NCI-H526 treated with DMSO at 0.1 percent for 48 hours (cell line): ENCODE data around the gene RUNX2.

Experiments
- DNase-seq: peaks from one replicate; lab custom pipeline; 2025; lab: John Stamatoyannopoulos, UW

The RUNX2 gene

GRCh38 chr6:45619994-45620471 lies 291.9 kb downstream of the RUNX2 start:
- DNase-seq: no peak

GRCh38 chr6:45624228-45624627 lies 296.1 kb downstream of the RUNX2 start:
- DNase-seq: no peak

- no peak for DNase-seq
Measured at GRCh38 chr6:45625191-45625664, 297.1 kb downstream of the RUNX2 start.

- DNase-seq: no peak
Measured at GRCh38 chr6:45626087-45626891, 298.2 kb downstream of the RUNX2 start.

- DNase-seq: no peak
Measured at GRCh38 chr6:45630314-45630713, 302.2 kb downstream of the RUNX2 start.

DNA sequence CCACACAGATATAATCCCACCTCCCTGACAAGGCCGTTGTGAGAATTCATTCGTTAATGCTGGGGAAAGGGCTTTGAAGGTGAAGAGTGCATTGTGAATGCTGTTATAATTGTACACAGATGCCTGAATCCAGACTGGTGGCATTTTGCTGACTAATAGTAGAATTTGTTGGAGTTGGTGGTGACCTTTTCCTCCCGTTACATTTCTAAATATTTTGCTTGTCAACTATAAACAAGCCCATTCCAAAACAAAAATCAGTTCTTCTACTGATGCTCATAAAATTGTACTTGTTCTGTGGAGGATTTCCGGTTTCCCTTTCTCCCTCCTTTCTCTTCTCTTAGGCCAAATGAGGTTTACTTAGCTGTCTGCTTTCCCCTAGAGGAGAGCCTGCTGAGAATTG lies 302.7 kb downstream of the RUNX2 start:
- DNase-seq: no peak

GRCh38 chr6:45631396-45631795 lies 303.3 kb downstream of the RUNX2 start:
- no peak for DNase-seq

- no peak for DNase-seq
Measured at GRCh38 chr6:45633272-45633908, 305.3 kb downstream of the RUNX2 start.

DNA sequence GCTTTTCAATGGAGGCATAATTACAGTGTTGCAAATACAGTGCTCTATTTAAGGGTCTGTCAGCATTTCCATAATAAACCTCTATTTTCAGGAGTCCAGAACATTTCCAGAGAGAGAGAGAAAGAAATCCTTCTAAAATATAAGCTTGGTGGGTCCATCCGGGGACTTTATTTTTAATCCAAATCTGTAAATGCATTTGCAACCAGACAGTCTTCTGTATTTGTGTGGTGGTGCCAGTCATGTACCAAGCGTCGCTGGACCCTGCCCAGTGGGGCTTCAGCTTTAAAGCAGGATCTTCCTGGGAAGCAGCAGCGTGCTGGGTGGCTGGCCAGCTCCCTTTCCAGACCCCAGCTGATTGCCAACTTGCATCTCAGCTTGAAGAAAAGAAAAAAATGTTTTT lies 306.1 kb downstream of the RUNX2 start:
- DNase-seq: no peak

DNA sequence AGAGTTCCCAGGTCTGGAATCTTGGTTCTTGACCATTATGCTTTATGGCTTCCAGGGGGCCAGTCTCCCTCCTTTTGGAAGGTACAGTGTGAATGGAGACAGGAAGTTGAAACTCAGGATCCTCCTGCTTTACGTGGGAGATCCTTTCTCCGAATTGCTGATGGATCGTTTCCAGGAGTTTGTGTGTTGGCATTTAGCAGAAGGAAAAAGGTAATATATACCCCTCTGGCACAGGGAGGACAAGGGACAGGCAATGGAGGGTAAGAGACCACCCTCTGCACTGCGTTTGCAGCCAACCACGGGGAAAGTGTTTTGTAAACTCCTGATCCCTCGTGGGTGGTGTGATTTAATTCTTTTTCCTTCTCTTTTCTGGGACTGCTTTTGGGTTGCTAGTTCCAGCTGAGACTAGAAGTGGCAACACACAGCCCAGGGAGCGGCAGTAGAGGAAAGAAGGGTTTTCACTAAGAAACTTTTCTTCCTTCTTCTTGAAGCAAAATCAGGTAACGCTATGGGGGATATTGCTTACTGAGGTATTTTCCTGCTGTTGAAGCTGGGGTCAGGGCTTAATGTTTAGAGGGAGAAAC lies 307.2 kb downstream of the RUNX2 start:
- no peak for DNase-seq

DNA sequence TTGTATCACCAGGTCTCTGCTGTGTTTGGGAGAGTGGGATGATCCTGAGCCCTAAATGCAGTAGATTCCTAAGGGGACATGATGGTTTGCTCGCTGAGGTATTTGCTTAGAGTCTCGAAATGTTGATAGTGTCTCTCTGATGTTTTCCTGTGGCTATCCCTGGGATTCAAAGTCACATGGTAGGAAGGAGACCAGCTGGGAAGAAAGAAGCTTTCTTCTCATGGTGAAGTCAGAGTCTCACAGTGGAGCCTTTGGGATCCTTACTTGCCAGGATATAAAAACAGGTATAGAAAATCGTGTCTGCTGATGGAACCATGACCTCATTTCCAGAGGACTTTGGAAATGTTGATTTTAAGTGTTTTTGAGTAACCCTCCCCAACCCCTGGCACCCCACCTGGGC lies 308.9 kb downstream of the RUNX2 start:
- DNase-seq: no peak

DNA sequence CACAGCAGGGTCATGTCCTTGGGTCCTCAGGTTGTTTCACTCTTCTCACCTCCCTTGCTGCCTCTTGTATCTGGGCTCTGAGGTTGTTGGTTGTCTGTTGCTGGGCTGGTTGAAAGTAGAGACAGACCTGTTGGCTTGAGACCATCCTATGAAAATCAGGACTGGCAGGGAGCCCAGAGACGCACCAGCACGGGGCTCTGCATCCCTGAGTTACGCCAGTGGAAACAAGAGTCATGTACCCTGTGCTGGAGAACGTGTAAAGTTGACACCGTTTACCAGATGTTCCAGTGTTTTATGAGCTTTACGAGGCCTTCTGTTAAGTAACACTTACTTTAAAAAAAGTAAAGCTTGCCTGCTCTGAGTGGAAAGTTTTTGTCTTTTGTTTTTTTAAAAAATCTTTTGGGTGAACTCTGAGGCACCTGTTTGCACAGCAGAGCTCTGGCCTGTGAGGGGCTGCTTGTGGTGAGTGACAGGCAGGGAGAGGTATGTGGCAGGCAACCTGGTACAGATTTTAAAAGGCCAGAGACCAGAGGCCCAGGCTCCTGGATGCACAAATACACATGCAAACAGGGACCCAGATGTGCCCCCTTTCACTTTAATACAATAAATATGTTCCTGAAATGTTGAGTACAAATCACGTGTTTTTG lies 309.6 kb downstream of the RUNX2 start:
- DNase-seq: no peak

GRCh38 chr6:45640081-45640491 lies 312.0 kb downstream of the RUNX2 start:
- DNase-seq: no peak

DNA sequence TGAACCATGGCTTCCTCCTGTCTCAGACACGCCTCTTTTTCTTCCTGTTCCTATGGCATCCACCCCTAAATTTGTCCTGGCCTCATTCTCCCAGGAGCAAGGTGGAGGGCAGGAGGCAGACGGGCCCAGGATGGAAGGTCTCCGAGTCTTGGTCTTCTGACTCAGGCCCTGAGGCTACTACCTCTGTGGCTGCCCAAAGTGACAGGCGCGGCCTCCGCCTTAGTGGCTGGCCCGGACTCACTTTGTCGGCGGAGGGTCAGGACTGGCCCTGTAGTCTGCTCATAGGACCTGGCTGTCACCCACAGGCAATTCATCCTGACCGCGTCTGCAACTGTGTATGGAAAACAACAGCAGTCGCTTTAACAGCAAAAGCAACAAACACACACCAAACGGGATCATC lies 312.7 kb downstream of the RUNX2 start:
- DNase-seq: no peak

DNA sequence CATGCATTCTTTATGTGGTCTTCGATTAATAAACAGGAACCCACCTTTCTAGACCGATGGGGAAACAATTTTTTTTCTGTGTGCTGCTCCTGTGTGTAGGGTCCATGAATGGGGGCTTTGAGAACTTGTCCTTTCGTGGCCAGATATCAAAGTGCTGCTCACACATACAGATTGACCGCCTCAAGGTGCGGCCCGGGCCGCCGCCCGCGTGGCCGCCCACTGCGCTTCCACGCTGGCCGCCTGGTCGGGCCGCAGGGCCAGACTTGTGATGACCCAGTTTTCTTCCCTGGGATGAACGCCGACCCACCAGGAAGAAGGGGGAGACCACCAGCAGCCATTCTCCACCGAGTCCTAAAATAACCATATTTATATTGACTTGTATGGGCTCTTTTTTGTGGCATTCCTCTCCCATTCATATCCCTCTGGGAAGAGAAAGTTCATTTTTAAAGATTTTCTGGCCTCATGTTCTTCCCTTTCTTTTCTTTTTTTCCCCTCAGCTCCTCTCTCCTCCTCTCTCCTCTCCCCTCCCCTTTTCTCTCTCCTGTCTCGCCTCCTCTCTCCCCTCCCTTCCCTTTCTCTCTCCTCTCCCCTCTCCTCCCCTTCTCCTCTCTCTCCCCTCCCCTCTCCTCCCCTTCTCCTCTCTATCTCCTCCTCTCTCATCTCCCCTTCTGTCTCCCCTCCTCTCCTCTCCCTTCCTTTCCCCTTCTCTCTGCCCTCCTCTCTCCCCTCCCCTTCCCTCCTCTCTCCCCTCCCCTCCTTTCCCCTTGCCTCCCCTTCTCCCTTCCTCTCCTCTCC lies 314.4 kb downstream of the RUNX2 start:
- no peak for DNase-seq

DNA sequence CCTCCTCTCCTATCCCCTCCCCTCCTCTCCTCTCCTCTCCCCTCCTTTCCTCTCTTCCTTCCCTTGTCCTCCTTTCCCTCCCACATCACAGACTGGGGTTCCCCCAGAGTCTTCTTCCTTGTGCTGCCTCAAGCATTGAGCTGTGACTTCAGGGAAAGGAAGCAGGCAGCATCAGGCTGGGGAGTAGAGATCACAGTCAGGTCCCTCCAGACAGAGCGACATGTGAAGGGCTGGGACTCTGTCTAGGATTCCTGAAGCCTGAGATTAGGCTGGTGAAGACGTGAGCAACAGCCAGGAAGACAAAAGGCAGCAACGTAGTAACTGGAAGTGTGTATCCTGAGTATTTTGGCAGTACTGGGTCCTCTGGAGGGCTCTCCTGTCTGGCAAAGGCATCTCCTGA lies 315.0 kb downstream of the RUNX2 start:
- DNase-seq: no peak

GRCh38 chr6:45644720-45645119 lies 316.6 kb downstream of the RUNX2 start:
- no peak for DNase-seq

GRCh38 chr6:45645302-45645701 lies 317.2 kb downstream of the RUNX2 start:
- no peak for DNase-seq

DNA sequence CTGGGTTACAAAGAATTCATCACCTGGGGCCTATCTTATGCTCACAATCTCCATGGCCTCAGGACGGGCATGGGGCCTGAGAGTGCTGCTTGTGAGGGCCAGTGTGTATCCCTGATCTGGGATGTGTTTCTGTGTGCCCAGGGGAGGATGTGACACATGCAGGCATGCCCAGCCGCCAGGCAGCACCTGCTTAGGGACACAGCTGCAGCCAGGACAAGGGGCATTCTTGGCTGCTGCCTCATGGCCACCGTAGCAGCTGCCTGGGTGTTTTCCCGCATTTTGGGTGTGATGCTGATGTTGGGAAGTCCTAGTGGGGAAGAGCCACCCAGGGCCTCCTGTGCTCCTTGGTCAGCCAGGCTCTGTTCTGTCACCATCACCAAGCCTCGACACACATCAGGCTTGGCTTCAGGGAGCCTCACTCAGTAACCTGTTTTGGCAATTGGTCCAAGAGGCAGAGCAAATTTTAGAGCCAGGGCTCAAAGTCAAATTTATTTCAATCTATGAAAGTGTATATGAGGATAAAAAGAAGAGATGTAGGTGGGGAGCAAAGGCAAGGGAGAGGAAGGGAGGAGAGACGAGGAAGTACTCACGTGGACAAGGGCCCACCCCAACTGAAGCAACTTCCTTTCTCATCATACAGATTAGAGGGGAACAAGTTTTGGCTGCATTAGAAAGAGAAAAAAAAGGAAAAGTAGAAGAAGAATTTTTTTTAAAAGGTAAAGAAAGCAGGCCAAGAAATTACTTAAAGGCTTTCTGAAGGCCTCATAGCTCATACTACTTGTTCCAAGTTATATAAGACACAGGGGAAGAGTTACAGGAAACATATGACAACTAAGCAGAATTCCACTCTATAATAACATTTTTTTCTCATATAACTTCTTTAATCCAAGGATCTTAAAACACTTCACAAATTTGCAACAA lies 319.5 kb downstream of the RUNX2 start:
- DNase-seq: no peak

GRCh38 chr6:45648262-45648620 lies 320.1 kb downstream of the RUNX2 start:
- no peak for DNase-seq
